ENCODE data around the gene HTRA3.

DNA sequence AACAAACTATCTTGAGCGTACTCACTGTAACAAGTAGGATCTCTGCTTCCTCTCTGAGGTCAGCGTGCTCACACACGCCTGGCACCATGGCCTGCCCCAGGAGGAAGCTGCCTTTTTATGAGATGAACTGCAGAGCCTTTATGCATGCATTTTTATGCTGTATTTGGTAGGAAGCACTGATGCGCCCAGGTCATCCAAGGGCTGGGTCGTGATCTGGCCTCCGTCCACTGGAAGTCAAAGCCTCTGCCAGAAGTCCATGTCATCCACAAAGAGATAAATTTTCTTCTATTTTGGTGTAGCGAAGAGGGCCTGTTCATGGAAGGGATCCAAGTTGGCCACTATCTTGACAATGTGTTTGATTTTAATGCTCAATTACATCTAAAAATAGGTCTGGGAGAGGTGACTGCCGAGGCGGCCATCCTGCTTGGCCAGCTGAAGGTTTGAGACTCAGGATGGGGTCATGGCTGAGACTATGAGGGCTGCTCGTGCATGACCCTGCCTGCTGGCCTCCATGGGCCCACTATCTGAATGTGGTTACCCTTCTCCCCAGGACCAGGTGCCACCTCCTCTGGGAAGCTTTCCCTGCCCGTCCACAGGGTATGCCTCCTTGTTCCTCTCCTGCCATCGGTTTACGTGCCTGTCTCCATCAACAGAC lies 50.3 kb downstream of the HTRA3 start:
- no peak for TF ChIP-seq POLR2A (IDR thresholded peaks at IDR 0.05)
- TF ChIP-seq, protein P1, sequence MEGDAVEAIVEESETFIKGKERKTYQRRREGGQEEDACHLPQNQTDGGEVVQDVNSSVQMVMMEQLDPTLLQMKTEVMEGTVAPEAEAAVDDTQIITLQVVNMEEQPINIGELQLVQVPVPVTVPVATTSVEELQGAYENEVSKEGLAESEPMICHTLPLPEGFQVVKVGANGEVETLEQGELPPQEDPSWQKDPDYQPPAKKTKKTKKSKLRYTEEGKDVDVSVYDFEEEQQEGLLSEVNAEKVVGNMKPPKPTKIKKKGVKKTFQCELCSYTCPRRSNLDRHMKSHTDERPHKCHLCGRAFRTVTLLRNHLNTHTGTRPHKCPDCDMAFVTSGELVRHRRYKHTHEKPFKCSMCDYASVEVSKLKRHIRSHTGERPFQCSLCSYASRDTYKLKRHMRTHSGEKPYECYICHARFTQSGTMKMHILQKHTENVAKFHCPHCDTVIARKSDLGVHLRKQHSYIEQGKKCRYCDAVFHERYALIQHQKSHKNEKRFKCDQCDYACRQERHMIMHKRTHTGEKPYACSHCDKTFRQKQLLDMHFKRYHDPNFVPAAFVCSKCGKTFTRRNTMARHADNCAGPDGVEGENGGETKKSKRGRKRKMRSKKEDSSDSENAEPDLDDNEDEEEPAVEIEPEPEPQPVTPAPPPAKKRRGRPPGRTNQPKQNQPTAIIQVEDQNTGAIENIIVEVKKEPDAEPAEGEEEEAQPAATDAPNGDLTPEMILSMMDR (IDR thresholded peaks at IDR 0.05): no peak
